NCI-H748 (cell line): ENCODE results near the gene PNCK.
"Not testable (repeated sequence)": the region's sequence is repeated elsewhere in the genome, so short reads cannot be mapped to it uniquely, and the experiment has no call there.

ENCODE experiments used
- DNase-seq: peaks from one replicate; lab custom pipeline; 2025; ENCODE audit not compliant: unreplicated experiment; lab: John Stamatoyannopoulos, UW

Gene PNCK

DNA sequence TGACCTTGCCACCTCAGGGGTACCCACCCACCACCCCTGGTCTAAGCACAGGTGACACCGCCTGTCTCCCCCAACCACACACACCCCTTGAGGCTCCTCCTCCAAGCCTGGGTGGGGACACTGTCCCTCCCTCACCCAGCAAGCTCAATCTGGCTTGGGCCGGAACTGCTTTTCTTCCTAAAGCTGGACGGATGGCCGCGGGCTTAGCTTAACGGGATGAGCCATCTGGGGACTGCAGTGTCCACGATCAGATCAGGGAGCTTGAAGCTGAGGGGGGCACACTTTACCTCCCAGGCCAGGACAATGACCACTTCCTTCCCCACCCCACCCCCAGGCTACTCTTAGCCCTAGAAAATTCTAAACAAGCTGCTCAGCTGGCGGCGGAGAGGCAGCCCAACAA lies 13.1 kb upstream of the PNCK start:
- DNase-seq: peak; percentile 22

DNA sequence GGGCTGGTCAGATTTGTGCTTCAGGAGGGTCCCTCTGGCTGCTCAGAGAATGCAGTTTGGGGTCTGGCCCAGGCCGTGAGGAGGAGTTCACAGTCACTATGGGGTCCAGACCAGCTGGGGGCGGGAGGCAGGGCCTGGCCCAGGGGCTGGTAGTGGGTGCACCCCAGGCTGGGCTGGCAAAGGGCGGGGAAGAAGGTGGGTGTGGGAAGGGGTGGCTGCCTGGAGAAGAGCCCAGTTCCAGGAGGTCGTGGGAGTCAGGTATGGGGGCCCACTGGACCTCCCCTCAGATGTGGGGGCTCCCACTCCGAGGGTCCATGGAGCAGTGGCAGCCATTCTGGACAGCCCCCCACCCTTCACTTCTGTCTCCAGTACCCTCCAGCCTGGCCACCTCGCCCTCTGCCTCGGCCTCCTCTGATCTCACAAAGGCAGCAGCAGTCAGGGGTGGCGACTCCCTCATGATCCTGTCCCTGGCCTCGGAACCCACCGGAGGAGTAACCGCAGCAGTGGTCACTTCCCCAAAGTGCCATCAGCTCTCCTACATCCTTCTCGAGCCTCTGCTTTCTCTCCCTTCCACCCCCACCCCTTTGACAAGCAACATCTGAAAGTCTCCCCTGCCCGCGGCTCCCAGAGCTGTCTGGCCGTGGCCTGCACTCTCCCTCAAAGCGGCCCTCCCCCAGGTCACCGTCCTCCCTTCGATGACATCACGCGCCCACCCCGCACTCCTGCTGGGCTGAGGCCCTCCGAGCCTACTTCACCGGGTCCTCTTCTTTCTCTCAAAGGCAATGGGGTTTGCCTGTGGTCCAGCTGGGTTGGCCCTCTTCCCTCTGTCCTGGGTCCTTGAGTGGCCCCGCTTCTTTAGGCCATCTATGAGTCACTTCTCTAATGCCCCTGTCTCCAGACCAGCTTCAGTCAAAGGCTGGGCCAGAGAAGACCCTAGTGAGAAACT lies 12.4 kb upstream of the PNCK start:
- no peak for DNase-seq

DNA sequence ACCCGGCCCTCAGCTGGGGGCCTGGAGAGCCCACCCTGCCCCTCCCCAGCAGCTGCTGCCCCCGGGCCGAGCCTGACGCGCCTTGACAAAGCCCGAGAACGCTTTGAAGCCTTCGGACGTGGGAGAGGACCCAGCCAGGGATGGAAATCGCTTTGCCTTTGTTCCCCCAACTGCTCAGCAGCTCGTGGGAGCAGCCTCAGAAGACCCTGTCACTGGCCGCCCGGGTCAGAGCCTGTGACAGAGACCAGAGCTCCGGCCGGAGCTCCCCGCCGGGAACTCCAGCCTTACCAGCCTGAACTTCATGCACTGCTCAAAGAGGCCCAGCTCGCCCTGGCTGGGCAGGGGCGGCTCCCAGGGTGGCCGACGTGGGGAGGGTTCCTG lies 11.5 kb upstream of the PNCK start:
- no peak for DNase-seq

DNA sequence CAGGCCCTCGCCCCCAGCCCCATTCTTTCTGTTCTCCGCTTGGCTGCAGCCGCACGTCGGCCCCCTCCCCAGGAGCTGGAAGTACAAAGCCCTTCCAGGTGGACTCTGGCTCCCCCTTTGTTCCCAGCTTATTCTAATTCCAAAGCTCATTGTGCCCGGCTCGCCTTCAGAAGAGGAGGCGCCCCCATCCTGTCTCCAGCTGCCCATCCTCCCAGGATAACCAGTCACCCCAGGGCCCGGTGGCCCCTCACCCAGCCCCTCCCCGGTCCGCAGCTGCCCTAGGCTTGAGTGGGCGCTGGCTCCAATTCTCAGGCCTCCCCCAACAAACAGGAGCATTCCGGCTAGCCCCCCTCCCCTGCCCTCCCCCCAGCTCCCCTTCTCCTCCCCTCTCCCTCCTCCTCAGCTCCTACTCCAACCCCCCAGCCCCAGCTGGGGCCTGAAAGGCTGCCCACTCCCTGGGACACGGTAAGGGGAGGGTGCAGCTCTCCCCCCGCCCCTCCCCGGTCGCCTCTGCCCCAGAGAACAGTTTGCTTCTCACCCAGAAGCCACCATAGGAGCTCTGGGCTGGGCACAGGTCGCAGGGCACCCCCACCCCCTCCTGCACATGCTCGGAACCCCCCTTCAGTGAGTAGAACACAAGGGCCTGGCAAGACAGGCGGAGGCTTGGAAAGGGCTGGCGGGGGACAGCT lies 11.0 kb upstream of the PNCK start:
- peak; percentile 11 for DNase-seq

GRCh38 chrX:153683486-153683885 lies 9.9 kb upstream of the PNCK start:
- DNase-seq: not testable (repeated sequence)

GRCh38 chrX:153681175-153681574 lies 7.6 kb upstream of the PNCK start:
- no peak for DNase-seq

DNA sequence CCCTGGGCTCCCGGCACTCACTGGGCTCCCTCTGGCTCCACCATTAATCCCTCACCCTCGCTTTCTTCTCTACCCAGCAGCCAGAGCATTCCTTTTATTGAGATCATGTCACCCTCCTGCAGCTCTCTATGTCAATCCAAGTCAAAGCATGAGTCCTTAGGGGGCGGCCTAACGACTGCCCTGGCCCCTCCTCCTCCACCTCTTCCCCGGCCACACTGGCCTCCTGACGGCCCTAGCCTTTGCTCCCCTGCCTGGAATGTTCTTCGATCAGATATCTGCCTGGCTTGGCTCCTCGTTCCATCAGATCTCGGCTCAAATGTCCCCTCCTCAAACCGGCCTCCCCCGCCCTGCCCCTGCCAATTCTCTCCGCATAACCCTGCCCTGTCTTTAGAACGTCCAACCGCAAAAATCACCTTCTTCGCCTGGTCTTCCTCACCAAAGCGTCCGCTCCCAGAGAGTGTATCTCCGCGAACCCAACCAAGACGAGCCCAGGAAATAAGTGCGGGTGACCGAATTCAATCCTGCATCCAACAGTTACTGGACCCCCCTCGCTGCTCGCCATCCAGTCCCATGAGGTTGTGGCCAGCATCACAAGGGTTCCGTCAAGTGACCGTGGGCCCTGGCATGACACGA lies 722 bp upstream of the PNCK start:
- DNase-seq: no peak

DNA sequence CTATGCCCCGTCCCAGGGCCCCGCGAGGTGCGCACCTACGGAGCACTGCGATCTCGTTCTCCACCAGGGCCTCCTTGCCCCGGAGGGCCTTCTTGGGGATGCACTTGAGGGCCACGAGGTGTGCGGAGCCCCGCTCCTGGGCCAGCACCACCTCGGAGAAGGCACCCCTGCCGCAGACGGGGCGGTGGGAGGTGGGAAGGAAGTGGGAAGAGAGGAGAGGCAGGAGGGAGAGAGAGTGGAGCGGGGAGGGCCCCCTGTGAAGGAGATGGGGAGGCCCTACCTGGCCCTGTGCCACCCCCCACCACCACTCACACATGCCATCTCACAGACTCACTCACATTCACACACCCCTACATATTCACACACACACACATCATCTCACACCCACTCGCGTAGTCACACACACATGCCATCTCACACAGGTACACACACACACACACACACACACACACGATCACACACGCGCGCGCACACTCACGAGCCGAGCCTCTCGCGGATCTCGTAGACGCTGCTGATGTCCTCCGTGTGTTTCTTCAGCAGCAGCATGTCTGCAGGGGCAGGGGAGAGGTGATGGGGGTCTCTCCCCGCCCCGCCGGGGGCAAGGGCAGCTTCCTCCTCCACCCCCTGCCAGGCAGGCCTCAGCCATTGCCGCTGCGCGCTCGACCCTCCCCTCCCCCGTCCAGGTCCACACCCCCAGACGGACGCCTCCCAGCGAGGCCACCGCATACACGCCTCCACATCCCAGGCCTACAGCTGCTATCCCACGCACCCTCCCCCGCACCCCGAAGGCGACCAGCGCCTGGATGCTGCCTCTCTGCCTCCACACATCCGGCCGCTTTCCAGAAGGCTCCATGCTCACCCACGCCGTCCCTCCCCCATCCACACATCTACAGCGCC lies 834 bp downstream of the PNCK start:
- DNase-seq: peak; percentile 27

DNA sequence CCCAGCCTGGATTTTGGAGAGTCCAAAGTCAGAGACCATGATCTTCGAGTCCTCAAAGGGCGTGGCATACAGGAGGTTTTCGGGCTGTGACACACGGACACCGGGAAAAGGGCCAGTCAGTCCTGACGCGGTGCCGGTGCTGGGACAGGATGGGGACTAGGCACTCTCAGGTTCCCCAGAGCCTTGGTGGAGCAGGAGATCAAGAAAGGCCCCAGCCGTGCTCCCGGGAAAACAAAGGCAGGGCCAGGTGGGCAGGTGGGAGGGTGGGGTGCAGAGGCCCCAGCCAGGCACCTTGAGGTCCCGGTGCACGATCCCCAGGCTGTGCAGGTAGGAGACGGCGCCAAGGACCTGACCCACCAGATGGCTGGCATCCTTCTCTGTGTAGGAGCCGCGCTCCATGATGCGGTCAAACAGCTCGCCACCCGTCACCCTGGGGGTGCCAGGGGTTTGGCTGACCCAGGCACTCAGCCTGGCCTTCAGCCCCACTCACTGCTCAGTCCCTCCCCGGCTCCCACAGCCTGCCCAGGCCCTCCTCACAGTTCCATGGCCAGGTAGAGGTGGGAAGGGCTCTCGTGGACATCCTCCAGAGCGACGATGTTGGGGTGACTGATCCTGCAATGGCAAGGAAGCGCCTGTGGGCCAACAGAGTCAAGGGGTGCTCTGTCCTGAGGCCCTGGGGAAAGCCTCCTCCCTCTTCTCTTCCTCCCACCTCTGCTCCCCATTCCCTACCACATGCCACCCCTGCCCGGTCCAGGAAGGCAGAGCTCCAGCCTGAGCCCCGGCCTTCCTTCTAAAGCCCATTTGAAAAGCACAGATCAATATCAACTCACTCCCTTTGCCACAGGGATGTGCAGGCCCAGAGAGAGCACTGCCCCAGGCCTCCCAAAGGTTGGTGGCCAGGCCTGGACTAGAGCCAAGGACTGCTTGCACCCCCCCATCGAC lies 1.8 kb downstream of the PNCK start:
- no peak for DNase-seq

- no peak for DNase-seq
These were observed 2.6 kb downstream of the PNCK start for GRCh38 chrX:153670748-153671588.

DNA sequence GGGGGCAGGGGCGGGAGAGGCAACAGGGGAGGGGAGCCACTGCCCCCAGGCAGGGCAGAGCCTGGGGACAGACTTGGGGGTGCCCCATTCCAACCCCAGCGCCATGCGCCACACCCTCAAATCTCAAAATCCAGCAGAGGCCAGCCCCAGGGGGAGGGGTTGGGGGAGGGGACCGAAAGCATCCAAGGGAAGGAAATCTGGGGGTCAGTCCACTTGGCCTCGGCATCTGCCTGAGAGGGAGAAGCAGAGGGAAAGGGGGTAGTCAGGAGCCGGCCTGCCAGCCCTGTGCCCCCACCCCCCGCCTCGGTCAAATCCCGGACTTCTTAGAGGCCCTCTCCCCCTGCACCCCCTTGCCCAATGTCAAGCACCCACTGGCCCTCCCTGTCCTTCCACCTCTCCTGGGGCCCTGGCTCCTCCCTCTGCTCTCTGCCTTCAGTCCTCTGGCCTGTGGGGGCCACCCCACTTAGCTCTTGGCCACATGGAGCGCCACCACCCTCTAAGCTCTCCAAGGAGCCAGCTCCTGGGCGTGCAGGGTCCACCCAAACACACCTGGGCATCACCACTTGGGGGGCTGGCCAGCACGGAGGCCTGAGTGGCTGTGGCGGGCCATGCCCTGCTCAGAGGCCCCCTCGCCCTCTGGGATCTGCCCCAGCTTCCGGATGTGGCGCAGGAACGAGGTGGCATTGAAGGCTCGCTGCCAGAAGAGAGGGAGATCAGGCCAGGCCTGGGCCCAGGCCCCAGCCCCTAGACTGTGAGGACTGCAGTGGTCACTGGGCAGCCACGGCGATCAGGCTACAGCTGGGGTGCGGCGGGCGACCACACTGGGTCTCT lies 3.5 kb downstream of the PNCK start:
- DNase-seq: no peak

- peak; percentile 30 for DNase-seq
These were observed 4.3 kb downstream of the PNCK start for GRCh38 chrX:153669174-153669890.

DNA sequence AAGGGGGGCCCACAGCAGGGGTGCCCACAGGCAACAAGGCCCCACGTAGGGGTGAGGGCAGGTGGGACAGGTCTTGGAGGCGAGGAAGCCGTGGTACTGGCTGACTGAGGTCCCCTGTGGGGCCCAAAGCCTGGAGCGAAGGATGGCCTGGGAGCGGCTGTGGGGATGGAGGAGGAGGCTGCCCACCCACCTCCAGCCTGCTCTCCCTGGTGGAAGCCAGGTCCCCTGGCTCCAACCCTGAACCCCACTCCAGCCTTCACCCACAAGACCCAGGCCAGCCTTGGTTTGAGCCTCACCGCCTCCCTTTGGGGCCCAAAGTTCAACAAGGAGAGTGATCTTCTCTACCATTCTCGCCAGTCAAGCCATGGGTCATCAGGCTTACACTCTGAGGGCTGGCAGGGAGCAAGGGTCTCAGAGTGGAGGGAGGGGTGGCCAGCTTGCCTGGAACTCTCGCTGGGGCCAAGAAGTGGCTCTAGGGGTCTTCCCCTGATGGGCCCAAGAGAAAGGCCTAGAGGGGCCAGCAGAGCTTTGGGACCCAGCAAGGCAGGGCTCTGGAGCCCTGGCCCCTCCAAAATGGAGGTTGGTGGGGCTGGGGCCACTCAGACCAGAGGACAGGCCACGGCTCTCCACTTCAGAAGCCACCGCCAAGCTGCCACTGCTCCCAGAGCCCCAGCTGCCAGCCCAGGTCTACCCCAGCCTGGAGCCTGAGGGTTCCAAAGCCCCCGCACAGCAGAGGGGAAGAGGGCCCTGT lies 5.0 kb downstream of the PNCK start:
- DNase-seq: no peak

GRCh38 chrX:153667956-153668396 lies 5.6 kb downstream of the PNCK start:
- peak; percentile 72 for DNase-seq

- no peak for DNase-seq
These were observed 6.2 kb downstream of the PNCK start for GRCh38 chrX:153667281-153667955.

GRCh38 chrX:153665726-153666306 lies 7.8 kb downstream of the PNCK start:
- no peak for DNase-seq
